GM18907 (cell line): ENCODE data around the gene ESR1.
"Not testable (repeated sequence)": the region's sequence is repeated elsewhere in the genome, so short reads cannot be mapped to it uniquely, and the experiment has no call there.

Experiments
- ATAC-seq: cut with Tn5 transposase; IDR thresholded peaks from one replicate; pipeline ENCODE4 v1.9.1; 2021; ENCODE audit warnings: mild to moderate bottlenecking, moderate library complexity; ENCODE audit not compliant: unreplicated experiment

Gene ESR1

DNA sequence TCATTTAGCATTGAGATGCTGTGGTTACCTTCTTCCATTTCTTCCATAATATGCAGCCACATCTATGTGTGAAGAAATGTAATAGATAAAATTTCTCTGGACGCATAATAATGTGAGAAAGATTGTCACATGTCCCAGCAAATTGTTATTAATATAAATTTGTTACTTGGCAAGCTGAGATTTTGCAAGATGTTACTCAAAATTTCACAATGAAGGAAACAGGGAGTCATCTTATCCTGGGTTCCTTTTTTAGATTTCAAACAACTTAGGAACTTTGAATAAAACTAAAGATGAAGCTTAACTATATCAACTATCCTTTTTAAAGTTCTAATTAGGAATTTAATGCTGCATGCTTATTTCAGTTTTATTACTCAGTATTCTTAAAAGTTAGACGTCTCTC, 3.6 kb downstream of the ESR1 start:
- no peak for ATAC-seq

DNA sequence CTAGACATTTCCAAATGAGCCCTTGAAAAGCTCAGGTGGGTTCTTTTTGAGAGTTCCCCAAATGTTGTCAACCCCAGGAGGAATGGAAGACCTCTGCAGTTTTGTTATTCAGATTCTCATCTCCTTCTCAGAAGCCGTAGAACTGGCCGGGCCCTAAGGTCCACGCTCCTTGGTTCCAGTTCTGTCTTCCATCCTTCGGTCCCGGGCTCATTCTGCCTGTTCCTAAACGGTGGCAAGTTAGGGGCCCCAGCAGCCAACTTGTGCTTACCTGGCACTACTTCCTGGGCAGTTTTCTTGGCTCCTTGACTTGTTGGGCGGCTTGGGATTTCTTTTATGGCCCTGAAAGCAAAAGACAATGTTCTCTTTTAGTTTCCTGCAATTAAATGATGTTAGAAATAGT, 6.4 kb downstream of the ESR1 start:
- no peak for ATAC-seq

DNA sequence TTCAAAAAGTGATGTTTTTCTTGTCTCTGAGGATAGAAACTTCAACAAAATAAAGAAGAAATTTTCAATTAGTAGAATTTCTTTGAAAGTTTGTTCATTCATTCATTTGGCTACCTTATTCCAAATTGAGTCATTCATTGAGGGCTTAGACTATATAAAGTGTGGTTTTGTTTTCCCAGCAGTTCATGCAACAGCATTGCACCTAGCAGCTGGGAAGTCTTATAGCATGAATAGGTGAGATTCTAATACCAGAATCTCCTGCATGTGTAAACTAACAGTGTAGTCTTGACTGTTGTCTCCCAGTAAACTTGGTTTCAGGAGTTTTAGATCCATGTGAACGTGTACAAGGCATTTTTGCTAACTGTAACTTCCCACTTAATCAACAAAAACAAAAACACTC, 7.1 kb downstream of the ESR1 start:
- ATAC-seq: no peak

GRCh38 chr6:151822252-151823111, 15.0 kb downstream of the ESR1 start:
- peak; percentile 98 for ATAC-seq

DNA sequence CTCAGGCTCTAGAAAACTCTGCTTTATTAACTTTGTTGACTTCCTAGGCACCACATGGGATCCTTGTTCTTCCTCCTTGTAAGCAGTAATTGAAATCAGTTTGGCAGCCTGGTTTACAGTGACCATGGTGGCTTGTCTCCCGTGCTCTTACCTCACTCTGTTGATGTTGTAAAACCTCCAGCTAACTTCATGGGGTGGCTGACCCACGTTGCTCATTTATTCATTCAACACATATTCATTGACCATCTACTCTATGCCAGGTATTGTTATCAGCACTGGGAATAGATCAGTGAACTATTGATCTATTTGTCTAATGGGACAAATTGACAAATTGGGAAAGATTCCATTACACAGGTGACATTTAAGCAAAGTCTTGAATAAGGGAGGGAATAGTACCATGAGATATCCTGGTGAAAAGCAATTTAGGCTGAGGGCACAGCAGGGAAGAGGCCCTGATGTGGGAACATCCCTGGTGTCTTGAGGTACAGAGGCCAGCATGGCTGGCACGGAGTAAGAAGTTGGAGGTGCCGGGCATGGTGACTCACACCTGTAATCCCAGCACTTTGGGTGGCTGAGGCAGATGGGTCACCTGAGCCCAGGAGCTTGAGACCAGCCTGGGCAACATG, 19.1 kb downstream of the ESR1 start:
- ATAC-seq: no peak

DNA sequence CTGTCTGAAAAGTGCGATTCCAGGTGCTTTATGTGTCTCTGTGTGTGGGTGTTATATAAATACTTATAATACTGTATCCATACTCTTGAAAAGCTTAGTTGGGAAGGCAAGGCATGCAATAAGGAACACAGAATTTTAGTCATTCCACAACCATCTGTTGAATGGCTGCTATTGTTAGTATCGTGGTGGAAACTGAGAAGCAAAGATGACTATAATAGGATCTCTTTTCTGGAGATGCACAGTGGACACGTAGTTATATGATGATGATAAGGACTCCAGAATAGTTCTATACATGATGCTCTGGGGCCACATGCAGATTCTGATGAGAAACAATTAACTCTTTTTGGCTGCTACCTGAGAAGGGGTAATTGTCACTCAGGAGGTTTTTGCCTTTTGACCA, 25.2 kb downstream of the ESR1 start:
- ATAC-seq: no peak

GRCh38 chr6:151835396-151835795, 27.9 kb downstream of the ESR1 start:
- ATAC-seq: no peak

- no peak for ATAC-seq
These were observed 29.7 kb downstream of the ESR1 start for GRCh38 chr6:151837223-151837622.

DNA sequence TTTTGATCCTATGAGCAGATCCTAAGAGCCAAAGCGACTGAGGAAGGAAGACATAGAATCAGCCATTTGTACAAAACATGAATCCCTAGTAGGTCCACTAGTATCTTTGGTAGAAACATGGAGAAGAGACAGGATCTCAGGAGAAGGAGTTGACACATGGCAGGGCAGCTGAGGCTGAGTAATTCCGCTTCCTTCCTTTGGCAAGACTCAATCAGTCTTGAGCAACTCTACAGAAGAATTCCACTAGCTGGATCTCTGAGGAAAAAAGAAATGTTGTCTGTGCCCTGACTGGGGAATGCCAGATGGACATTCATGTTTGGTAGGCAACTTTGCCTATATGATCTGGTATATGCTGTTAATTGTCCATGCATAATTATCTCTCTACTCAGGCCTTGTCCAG, 35.3 kb downstream of the ESR1 start:
- ATAC-seq: no peak

DNA sequence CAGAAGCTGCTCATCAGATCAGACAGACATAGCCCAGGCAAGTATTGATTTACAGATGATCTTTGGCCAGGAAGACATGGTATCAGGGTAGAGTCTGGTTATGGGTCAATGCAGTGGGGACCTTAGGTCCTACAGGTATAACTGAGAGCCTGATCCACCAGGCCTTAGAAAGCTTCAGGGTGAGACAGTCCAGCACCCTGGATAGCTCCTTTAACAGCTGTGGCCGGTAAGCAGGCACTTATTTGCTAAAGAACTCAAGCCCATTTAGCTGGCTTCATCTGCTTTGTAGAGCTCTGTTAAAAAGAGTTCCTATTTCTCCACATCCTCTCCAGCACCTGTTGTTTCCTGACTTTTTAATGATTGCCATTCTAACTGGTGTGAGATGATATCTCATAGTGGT, 39.6 kb downstream of the ESR1 start:
- no peak for ATAC-seq

GRCh38 chr6:151850479-151851003, 43.1 kb downstream of the ESR1 start:
- ATAC-seq: no peak

DNA sequence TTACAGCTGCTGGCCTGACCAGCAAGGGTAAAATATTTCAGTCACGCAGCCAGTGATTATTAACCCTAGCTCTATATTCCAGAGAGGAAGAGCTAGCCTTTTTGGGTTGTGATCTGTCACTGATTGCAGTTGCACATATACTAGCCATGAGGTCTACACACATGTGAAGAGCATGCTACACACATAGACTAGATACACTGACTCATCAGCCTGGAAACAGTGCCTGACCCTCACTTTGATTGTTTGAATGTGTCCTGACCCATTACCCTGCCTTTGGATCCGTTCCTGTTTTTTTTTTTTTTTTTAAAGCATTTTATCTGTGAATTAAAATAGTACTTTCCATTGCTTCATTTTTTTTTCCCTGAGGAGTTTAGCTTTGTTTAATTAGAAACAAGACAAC, 50.8 kb downstream of the ESR1 start:
- no peak for ATAC-seq

DNA sequence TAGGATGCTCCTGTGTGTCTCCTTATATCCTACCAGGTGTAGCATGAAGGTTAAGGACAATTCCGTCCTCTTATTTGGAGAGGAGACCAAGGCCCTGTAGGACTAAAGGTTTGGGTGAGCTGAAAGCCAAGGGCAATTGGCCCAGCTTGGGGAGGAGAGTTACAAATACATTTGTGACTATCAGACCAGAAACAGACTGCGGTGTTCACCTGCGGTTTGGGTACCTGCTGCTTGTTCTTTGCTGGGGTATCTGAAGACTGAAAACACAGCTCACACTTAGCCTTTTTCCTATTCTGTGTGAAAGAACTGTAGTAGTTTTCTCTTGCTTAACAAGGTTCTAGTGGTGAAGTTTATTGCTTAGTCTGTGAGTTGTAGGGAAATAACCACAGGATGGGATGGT, 55.0 kb downstream of the ESR1 start:
- no peak for ATAC-seq

- not testable (repeated sequence) for ATAC-seq
These were observed 59.9 kb downstream of the ESR1 start for GRCh38 chr6:151867361-151867869.

DNA sequence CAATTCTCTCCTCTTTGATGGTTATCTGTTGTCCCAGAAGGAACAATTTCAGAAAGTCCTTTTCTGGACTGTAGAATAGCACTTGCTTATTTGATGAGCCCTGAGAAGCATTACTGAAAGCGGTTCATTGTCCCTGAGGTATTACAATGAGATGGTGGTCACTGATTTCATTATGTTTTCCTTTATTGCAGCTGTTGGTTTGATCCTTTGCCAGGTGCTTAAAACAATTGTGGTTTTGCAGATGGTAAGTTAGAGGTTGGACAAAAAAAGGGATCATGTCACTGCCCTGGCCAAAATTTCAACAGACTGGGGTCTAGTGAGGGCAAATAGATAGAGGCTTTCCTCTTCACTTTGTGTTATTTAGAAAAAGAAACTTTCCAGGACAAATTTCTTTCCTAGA, 61.9 kb downstream of the ESR1 start:
- no peak for ATAC-seq

- no peak for ATAC-seq
These were observed 62.3 kb downstream of the ESR1 start for GRCh38 chr6:151869787-151870186.

DNA sequence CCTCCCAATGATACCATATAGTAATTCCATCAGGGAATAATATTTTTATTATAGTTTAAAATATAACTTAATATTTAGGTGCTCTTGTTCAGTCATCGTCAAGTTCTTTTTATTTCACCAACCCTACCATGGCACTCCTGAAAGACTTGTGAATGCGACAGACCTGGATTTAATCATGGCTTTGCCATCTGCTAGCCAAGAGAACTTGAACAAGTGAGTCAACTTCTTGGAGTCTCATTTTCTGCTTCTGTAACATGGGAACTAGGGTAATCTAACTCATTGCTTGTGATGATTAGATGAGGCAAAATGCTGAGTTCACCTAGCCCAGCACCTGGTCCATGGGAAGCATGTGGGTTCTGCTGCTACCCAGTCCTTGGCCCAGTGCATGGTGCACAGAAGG, 62.9 kb downstream of the ESR1 start:
- no peak for ATAC-seq

DNA sequence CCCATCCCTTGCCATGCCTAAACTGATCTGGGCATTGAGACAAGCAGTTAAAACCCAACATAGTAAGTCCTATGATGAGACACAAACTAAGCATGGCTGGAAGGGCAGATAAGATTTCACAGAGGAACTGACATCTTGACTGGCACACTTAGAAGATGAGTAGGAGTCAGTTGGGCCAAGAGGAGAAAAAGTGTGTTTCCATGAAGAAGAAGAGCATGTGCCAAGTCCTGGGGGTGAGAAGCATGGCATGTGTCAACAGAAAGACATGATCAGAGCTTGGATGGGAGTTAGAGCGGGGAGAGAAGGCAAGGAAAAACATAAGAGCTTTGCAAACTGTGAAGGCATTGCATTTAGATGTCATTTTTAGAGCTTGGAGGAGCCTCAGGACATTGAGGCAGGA, 68.0 kb downstream of the ESR1 start:
- no peak for ATAC-seq

GRCh38 chr6:151876122-151876521, 68.6 kb downstream of the ESR1 start:
- no peak for ATAC-seq

- ATAC-seq: no peak
These were observed 70.0 kb downstream of the ESR1 start for GRCh38 chr6:151877458-151877857.

DNA sequence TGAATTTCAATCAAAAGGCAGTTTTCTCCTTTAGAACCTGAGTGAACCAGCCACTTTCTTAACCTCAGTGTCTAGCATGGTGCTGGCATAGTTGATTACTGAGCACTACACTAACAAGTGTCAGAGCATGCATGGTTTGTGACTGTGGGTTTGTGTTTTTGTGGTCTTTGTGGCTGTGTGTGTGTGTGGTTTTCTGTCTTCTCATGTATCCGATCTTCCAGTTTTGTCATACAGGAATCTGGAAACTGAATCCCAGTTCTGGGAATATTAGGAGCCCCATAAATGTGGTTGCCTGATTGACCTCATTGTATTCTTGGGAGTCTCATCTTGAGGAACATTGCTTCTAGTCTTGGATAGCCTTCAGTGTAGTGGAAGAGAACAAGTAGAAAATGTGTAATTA, 73.7 kb downstream of the ESR1 start:
- no peak for ATAC-seq

- ATAC-seq: no peak
These were observed 74.7 kb downstream of the ESR1 start for GRCh38 chr6:151882206-151882605.
